ENCODE results near the gene RGS7.

DNA sequence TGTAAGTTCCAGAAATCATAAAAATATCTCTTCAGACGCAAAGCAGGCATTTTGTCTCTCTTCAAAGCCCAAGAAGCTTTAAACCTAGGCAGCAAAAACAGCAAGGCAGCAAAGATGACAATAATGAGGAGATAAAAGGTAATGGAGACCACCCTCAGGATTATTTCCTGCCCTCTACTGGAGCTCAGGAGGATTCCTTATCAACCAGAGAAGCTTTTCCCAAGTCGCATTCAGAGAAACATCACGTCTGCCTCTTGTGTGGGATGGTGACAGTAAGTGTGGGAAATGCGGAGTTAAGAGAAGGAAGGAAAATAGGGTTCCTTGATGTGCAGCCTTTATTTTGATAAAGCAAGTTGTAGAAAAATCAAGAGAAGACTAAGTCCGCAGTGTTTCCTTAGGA lies 365.8 kb downstream of the RGS7 start:
- TF ChIP-seq CTCF (IDR thresholded peaks at IDR 0.05): no peak
- TF ChIP-seq REST (IDR thresholded peaks at IDR 0.05): no peak
- TF ChIP-seq POLR2A (IDR thresholded peaks at IDR 0.05; ENCODE audit: low read length): no peak
- TF ChIP-seq NFE2L2 (conservative IDR thresholded peaks at IDR 0.05; ENCODE audit: low read length): no peak
- TF ChIP-seq MAFK (IDR thresholded peaks at IDR 0.05; ENCODE audit: partially characterized antibody): no peak
- no peak for TF ChIP-seq SMC3 (IDR thresholded peaks at IDR 0.05)
- TF ChIP-seq, protein P1, sequence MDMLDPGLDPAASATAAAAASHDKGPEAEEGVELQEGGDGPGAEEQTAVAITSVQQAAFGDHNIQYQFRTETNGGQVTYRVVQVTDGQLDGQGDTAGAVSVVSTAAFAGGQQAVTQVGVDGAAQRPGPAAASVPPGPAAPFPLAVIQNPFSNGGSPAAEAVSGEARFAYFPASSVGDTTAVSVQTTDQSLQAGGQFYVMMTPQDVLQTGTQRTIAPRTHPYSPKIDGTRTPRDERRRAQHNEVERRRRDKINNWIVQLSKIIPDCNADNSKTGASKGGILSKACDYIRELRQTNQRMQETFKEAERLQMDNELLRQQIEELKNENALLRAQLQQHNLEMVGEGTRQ (IDR thresholded peaks at IDR 0.05): no peak
- no peak for TF ChIP-seq PHF8 (IDR thresholded peaks at IDR 0.05; ENCODE audit: borderline replicate concordance, low read depth)
- TF ChIP-seq CHD2 (IDR thresholded peaks at IDR 0.05; ENCODE audit: low read length, partially characterized antibody): no peak
- TF ChIP-seq MYC (IDR thresholded peaks at IDR 0.05; ENCODE audit: borderline replicate concordance, low read length): no peak
- no peak for TF ChIP-seq MAX (IDR thresholded peaks at IDR 0.05)
